RKO (cell line): ENCODE data around the gene GARIN5A.

Experiments
- DNase-seq: peaks from one replicate; pipeline ENCODE4 v3.0.0-alpha.2; 2016; ENCODE audit warnings: low spot score

GARIN5A gene

DNA sequence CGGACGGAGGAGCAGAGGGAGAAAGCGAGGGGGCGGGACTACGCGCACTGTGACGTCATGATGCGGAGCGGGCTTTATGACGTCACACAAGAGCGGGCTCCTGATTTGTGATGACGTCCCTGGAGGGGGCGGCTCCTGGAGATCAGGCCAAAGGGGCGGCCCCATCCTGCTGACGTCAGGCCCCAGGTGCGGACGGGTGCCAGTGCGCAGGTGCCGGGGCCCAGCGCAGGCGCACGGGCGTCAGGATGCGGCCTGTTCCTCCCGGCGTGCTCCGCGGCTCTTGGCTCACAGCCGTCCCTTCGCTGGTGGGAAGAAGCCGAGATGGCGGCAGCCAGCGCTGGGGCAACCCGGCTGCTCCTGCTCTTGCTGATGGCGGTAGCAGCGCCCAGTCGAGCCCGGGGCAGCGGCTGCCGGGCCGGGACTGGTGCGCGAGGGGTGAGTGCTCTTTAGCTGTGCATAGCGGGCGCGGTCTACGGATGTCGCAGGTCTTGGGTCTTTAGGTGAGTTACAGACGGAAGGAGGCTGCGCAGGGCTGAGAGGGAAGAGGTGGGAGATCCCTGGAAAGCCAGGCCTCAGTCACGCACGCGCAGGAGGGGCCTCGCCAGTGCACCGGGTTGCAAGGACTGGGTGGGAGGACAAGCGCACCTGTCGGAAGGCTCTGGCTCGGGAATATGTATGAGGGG, at the start of gene GARIN5A, which contains the start of gene EMC10:
Gene GARIN5A, minus strand, starts transcription at position 625 of the 683 bp plus-strand sequence. Its CDS starts 460 bp downstream, at position 165.
Gene EMC10, plus strand, starts transcription at position 284 of the 683 bp plus-strand sequence. Its CDS starts 38 bp downstream, at position 322.
- peak; percentile 96 for DNase-seq

DNA sequence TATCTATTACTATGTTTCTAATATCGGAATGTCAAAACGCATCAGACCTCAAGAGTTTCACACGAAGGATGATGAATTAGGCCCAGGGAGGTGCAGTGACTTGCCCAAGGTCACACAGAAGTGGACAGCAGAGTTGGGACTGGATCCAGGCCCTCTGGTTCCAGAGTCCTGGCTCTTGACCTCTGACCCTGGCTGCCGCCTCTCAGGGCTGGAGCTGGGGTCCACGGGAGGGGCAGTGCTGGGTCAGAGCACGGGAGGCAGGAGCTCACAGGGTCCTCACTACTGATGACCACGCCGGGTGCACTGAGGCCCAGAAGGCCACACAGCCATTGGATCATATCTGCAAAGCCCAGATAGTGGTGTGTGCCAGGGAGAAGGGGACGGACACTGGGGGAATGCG, 46.2 kb upstream of the GARIN5A start:
- no peak for DNase-seq

DNA sequence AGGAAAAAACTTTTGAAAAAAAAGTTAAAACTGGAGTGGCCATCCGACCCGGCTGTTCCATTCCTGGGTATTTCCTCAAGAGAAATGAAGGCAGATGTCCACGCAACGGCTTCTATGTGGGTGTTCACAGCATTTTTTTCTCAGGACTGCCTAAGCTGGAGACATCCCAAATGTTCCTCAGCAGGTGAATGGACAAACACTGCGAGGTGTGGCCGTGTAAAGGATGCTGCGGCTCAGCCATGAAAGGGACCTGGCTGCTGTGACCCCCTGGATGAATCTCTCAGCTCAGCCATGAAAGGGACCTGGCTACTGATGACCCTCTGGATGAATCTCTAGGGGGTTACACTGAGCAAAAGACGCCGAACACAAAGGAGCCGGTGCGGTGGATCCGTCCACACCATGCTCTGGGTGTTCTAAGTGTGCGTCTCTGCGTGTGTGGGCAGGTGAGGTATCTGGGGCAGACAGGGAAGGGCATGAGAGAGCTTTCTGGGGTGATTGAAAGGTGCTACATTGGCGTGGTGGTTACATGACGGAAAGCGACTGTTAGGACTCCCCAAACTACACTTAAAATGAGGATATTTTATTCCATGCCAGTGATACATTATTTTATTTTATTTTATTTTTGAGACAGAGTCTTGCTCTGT, 44.3 kb upstream of the GARIN5A start:
- no peak for DNase-seq

DNA sequence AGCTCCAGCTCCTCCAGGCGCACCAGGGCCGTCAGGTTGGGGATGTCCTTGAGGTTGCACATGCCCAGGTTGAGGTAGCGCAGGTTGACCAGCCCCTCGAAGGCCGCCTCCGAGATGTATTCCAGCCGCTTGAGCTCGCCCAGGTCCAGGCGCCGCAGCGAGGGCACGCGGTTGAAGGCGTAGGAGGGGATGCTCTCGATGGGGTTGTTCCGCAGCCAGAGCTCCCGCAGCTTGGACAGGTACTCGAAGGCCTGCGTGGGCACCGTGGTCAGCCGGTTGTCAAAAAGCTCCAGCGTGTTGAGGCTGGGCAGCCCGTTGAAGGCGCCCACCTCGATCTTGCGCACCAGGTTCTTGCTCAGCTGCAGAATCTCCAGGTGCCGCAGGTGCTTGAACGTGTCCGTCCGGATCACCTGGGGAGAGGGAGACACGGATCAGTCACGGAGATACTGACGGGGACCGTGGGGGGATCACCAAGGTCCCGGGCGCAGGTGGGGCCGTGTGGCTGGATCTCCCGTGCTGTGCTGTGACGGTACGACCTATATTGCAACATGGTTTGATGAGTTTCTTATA, 42.4 kb upstream of the GARIN5A start:
- DNase-seq, result no peak

DNA sequence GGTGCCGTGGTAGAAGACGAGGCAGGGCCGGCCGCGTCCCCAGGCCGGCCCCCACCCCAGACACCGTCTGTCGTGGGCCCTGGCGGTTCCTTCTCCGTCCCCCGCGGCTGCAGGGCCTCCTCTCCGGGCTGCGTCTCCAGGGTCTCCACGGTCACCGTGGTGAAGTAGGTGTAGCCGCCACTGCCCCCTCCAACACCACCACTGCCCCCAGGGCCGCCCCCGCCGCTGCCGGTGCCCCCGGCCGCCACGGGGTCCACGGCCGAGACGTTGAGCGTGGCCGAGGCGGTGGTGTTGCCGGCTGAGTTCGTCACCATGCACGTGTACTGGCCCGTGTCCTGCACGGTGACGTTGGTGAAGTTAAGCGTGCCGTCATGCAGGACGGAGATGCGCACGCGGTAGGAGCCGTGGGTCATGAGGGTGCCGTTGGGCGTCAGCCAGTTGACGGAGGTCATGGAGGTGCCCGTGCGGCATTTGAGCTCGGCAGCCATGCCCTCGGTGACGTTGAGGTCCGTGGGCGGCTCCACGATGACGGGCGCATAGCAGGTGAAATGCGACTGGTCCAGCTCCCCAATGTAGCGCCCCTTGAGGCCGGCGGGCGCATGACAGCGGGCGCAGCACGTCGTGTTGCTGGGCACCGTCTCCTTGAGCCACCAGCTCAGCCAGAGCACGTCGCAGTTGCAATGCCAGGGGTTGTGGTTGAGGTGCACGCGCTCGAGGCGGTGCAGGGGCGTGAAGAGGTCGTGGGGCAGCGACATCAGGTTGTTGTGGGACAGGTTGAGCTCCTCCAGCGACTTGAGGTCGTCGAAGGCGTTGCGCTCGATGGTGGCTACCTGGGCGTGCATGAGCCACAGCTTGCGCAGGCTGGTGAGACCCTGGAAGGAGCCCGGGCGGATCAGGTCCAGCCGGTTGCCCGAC, 41.7 kb upstream of the GARIN5A start:
- DNase-seq, result no peak

DNA sequence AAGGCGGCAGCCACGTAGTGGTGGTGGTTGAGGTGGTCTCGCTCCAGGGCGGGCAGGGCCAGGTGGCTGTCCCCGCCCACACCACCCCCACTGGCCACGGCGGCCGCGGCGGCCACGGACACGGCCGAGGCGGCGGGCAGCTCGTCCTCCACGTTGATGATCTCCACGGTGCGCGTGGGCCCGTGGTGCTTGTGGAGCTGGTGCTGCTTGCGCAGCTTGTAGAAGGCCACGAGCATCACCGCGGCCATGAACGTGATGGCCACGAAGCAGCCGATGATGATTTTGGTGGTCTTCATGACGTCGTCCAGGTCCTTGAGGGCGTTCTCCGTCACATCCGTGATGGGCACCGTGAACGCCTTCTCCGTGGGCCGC, 41.0 kb upstream of the GARIN5A start:
- DNase-seq, result no peak

DNA sequence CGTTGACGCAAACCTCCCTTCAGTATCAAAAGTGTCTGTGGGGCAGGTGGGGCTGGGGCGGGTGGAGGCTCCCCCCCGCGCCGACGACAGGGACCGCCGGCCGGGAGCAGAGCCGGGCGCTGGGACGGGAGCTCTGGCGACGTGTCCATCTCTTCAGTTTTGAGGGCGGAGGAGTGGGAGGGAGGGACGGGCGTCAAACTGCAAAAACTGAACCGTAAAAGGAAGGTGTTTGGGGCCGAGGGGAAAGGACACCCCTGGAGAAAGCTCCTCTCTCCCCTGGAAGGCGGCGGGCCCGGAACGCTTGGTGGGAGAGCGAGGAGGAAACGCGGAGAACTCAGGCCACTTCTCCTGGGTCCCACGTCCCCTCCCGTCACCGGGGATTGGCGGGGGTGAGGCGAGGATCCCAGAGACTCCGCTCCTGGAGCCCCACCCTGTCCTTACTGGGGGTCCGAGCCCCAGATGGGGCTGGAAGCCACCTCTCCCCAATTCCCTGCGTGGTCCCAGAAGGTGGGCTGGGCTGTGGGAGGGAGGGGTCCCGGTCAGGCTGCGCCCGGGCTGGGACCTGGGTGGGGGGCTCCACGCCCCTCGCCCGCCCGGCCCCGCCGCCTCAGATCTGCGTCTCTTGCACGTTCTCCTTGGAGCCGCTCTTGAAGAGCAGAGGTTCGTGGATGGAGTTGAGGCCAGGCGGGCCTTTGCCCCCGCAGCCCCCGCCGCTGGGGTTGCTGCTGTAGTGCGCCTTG, 40.5 kb upstream of the GARIN5A start:
- DNase-seq, result no peak

DNA sequence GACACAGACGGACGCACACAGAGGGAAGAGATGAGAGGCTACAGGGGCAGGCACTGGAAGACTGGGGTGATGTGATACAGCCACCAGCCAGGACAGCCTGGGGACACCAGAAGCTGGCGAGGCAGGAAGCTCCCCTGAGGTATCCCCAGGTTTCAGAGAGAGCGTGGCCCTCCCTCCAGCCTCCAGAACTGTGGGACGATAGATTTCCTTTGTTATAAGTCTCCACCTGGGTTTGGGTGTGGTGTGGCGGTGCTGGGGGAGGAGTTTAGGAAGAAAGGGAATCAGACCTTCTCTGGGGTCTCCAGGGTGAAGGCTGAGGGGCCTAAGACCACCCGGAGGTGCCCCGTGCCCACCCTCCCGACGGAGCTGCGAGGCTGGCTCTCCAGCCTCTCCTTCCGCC, 39.8 kb upstream of the GARIN5A start:
- no peak for DNase-seq

DNA sequence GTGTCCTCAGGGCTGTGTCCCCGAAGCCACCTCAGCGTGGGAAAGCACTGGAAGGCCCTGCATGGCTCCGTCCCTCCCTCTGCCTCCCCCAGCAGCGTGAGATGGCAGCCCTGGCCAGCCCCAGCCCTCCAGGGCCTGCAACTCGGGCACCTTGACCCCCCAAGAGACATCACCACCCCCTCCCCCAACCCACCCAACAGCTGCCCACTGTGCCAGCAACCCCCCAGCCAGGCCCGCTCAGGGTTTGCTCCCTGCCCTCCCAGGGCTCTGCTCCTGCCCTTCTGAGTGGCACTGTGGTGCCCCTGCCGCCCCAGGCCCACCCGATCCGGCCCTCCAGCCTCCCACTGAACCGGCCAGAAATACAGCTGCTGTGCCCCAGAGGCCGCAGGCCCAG, 38.5 kb upstream of the GARIN5A start:
- no peak for DNase-seq

DNA sequence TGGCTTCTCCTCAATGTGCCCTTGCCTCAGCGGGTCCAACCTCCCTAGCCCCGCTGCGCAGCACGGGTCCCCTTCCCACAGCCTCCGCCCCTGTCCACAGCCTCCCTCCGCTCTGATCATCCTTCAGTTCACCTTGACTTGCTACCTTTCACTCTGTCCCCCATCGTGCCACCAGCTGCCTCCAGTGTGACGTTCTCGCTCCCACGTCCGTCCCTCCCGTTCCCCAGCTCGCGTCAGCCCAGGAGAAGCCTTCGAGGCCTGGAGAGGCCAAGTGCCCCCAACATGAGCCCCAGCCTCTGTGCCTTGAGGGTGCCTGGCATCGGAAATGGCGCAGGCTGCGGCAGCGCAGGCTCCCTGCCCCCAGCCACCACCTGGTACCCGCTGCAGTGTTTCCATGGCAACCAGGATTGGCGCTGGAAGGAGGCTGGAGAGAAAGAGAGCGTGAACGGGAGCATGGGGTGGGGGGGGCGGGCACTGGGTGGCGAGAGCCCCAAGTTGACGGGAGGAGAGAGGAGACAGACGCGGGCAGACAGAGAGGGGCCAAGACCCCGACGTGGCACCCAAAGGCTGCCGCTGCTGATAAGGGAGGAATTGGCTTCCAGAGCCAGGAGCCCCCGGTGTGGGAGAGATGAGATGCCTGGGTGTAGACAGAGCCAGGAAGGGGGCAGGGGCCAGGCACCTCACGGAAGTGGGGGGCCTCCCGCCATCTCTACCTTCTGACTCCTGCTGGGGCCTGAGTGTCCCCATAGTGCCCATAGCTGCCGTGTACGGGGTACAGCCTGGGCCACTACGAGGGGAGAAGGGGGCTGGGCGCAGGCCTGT, 37.9 kb upstream of the GARIN5A start:
- no peak for DNase-seq

DNA sequence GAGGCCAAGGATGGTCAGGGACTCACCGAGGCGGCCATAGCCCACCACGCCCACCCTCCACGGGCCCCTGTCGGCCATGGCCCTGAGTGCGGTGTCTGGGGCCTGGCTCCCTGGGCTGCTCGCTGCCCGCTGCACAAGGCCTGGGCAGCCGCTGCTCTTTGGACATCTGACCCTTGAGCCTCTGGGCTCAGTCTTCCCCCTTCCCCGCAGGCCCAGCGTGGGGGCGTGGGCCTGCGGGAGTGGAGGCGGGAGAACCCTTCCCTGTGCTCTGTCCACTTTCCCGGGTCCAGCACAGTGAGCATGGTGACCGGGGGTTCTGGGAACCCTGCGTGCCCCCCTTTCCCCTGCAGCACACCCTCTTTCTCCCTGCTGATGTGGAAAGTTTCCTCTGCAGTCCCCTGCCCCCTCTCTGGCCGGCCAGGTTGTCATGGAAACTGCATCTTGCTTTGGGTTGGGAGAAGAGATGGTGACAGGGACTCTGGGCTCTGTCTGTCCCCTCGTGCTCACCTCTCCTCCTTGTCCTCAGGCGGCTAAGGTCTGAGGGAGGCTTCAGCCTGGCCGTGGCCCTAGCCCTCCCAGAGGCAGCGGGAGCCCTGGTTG, 37.2 kb upstream of the GARIN5A start, which contains the start of gene ASPDH:
Gene ASPDH, minus strand, starts transcription at position 168 of the 600 bp plus-strand sequence. Its CDS starts 90 bp downstream, at position 78.
- DNase-seq, result no peak

DNA sequence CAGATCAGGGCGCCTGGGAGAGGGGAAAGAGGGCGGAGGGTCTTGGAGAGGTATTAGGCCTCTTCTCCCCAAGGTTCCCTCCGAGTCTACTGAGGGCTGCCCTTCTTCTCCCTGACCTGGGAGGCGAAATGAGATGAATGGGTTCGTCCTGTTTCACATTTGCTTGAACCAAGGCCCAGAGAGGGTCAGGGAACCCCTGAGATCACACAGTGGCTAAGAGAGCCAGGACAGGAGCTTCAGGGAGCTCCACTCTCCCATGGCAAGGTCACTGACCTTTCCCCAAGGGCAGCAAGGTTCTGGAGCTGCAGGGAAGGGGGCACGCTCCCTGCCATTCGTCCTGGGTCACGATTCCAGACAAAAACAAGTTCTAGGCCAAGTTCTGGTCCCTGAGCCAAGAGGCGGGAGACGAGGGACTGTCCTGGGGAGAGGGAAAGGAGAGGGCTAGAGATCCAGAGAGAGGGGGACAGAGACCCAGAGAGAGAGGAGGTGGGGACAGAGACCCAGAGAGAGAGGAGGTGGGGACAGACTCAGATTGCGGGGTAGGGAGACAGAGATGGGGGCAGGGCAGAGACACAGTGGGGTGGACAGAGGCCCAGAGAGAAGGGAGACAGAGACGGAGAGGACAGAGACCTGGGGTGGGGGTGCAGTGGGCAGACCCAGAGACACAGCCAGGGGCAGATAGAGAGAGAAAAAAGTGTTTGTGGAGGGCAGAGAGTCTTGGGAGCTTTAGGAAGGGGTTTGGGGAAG, 36.5 kb upstream of the GARIN5A start:
- no peak for DNase-seq

DNA sequence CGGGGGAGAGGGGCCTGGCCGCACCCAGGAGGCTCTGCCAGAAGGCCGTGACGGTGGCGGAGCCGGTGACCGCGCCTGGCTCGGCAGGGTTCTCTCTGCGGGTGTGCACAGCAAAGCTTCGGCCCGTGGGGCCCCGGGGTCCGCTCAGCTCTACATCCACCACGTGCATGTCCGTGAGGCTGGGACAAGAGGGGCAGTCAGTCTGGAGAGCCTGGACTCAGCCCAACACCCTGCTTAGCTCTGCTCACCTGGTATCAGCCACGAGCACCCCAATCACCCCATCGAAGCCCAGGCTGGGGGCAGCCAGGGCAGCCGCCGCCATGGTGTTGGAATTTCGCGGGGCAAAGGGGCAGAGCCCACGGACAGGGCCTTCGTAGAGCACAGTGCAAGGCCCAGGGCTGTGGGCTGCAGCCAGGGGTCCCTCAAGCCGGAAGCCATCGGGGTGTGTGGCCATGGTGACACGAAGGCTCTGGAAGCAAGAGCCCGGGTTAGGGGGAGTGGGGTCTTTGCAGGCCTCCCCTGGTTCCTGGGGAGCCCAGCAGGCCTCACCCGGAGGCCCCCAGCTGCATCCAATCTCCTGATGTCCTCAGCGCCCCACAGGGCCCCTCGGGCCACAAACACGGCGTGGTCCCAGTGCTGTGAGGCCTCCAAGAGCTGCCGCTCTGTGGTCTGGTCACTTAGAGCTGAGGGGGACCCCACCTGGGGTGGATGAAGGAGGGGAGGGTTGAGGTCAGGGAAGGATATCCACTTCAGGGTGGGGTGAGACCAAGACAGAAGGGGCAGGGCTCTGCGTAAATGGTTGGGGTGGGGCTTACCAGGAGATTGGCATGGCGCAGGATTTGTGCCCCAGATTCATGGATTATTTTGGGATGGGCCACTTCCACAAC, 35.7 kb upstream of the GARIN5A start:
- DNase-seq, result no peak

DNA sequence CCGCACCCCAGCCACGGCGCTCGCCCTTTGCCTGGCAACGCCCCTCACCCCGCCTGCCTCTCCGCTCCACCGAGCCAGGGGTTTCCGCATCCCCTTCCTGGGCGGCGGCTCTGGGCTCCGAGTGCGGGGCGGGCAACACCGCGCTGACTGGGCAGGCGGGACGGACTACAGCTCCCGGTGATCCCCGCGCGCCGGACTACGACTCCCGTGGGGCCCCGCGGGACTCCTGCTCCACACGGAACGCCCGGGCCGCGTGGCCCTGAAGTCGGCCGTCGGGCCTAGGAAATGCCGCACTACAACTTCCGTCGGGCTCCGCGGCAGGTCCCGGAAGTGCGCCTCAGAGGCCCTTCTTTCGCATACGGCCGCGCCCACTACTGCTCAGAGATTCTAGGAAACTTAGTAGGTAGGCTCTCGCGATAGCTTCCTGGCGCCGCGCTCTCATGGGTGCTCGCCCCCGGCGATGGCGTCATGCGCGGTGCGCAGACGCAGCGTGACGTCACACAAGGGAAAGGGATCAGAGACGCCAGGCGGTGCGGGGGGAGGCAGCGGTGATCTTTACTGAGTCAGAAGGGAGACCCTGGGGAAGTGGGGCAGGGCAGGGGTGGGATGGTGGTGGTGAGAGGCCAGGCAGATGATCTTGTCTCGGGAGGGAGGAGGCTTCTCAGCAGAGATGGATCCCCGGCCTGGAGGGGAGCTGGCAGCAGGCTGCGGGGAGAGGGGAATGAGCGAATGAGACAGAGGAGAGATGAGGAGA, 34.6 kb upstream of the GARIN5A start, which contains the start of gene JOSD2:
Gene JOSD2, minus strand, starts transcription at position 123 of the 754 bp plus-strand sequence. CDS start 760 bp downstream, outside the sequence.
- DNase-seq, result peak; percentile 99

DNA sequence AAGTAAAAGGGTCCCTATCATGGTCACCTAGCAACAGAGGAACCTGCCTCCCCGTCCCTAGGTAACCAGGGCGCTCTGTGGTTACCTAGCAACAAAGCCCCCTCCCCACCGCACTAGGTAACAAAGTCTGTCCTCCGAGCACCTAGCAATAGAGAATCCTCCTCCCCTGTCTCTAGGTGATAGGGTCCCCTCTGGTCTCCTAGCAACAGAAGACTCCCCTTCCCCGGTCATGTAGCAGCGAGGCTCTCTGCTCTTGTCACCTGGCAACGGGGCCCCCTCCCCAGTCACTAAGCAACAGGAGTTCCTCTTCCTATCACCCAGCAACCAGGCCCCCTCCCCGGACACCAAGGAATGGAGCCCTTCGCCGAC, 34.0 kb upstream of the GARIN5A start:
- DNase-seq, result no peak

DNA sequence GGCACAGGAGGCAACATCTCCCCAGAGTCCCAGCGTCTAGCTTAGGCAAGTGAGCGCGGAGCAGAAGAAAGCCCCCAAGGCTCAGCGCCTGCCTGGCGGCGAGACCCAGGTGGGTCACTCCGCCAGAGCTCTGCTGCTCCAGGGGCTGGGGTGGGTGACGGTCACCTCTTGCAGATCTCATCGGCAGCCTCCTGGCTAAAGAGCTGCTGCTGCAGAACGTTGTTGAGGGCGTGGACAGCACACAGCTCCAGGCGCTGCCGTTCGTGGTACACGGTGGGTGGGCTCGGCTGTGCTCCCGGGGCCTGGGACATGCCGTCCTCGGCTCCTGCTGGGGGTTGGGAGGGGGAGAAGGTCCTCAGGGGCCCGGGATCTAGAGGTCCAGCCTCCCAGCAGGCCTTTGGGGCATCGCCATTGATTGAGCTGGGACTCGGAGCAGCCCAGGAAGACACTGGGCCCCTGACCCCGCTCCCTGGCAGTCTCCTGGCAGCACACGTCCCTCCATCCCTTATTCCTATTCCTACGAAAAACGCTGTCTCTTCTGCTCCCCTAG, 33.5 kb upstream of the GARIN5A start:
- no peak for DNase-seq

DNA sequence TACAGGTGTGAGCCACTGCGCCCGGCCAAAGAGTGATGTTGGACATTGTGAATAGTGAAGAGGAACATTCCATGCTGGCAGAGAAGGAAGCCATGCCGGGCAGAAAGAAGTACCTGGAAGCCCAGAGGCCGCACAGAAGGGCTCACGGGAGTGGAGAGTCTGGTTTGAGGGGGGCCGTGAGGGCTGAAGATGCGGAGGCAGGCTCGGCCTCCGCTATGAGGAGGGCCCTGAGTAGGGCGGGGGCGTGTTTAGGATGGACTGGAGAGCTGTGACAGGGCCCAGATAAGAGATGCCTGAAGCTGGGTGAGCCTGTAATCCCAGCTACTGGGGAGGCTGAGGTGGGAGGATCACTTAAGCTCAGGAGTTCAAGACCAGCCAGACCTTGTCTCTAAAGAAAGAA, 32.7 kb upstream of the GARIN5A start:
- DNase-seq, result no peak
